PC-3 (cell line): ENCODE results near the gene PDCD10. TPM values are rescaled to one million over a fixed set of nuclear protein-coding genes. Genes with fewer than 3 reads are reported as not detected.

Source experiments
- ATAC-seq: fragments of 200-7000 bp; cut with Tn5 transposase; 2 replicates; pipeline ENCODE4 v1.9.1; 2020; ENCODE audit warnings: mild to moderate bottlenecking, moderate library complexity
- BruUV-seq: library from RNA; stranded (reverse); fragments of 400-500 nt; replicated peaks from 2 replicates; lab custom pipeline; 2021; lab: Mats Ljungman, UMichigan
- CTCF ChIA-PET: fragments of 300-600 bp; sonication (Branson Sonifier 250); formaldehyde crosslinking; loops from one replicate; lab custom pipeline; 2022; ENCODE audit warnings: antibody characterized with exemption; lab: Charles Lee
- POLR2A ChIA-PET: fragments of 300-600 bp; sonication (Branson Sonifier 250); formaldehyde crosslinking; loops from one replicate; lab custom pipeline; 2022; ENCODE audit warnings: antibody characterized with exemption; ENCODE audit not compliant: unreplicated experiment; lab: Charles Lee
- DNase-seq: peaks from one replicate; pipeline ENCODE4 v3.0.0-alpha.2; 2015
- H2AFZ ChIP-seq: fragments of 300-600 bp; sonication (generic); 2 replicates; pipeline ENCODE4 v1.6.0; 2016; ENCODE audit warnings: antibody characterized with exemption, low read length
- H3F3A ChIP-seq: fragments of 300-600 bp; sonication (generic); one replicate; pipeline ENCODE4 v1.6.0; 2017; ENCODE audit warnings: antibody characterized with exemption, low read length, control low read depth, mild to moderate bottlenecking; ENCODE audit not compliant: unreplicated experiment
- H3K27ac ChIP-seq: fragments of 300-600 bp; sonication (generic); 2 replicates; pipeline ENCODE4 v1.5.1; 2016; ENCODE audit warnings: mild to moderate bottlenecking, low read length
- H3K27me3 ChIP-seq: fragments of 300-600 bp; sonication (generic); 2 replicates; pipeline ENCODE4 v1.6.1; 2016; ENCODE audit warnings: low read length, mixed read lengths
- H3K36me3 ChIP-seq: fragments of 300-600 bp; sonication (generic); 2 replicates; pipeline ENCODE4 v1.6.1; 2016; ENCODE audit warnings: low read depth, mixed run types, low read length, mixed read lengths
- H3K4me1 ChIP-seq: fragments of 300-600 bp; sonication (generic); 2 replicates; pipeline ENCODE4 v1.5.1; 2016; ENCODE audit warnings: low read length; ENCODE audit not compliant: insufficient read depth
- H3K4me2 ChIP-seq: fragments of 300-600 bp; sonication (generic); 2 replicates; pipeline ENCODE4 v1.6.0; 2016; ENCODE audit warnings: low read length
- H3K4me3 ChIP-seq: fragments of 300-600 bp; sonication (generic); 2 replicates; pipeline ENCODE4 v1.5.1; 2016; ENCODE audit warnings: mild to moderate bottlenecking, low read length, mixed read lengths
- H3K79me2 ChIP-seq: fragments of 300-600 bp; sonication (generic); 2 replicates; pipeline ENCODE4 v1.6.1; 2017; ENCODE audit warnings: low read length, mixed read lengths
- H3K9ac ChIP-seq: fragments of 300-600 bp; sonication (generic); 2 replicates; pipeline ENCODE4 v1.6.0; 2016; ENCODE audit warnings: mild to moderate bottlenecking, low read length
- H3K9me2 ChIP-seq: fragments of 300-600 bp; sonication (generic); replicated peaks from 2 replicates; pipeline ENCODE4 v1.6.1; 2016; ENCODE audit warnings: mixed run types, low read length, mixed read lengths
- H3K9me3 ChIP-seq: fragments of 300-600 bp; sonication (generic); 2 replicates; pipeline ENCODE4 v1.6.1; 2016; ENCODE audit warnings: low read length, mixed read lengths
- H4K20me1 ChIP-seq: fragments of 300-600 bp; sonication (generic); 2 replicates; pipeline ENCODE4 v1.6.1; 2016; ENCODE audit warnings: low read length, mixed read lengths
- CTCF ChIP-seq: fragments of 300-600 bp; sonication (generic); conservative IDR thresholded peaks from 2 replicates; pipeline ENCODE4 v1.5.1; 2017; ENCODE audit warnings: antibody characterized with exemption, low read depth, mild to moderate bottlenecking, low read length
- EZH2 ChIP-seq: fragments of 300-600 bp; sonication (generic); IDR thresholded peaks from one replicate; pipeline ENCODE4 v1.6.1; 2017; ENCODE audit warnings: antibody characterized with exemption, mild to moderate bottlenecking, low read length; ENCODE audit not compliant: unreplicated experiment
- EZH2phosphoT487 ChIP-seq: fragments of 300-600 bp; sonication (generic); IDR thresholded peaks from 2 replicates; pipeline ENCODE4 v1.6.1; 2018; ENCODE audit warnings: mild to moderate bottlenecking, antibody characterized with exemption, low read length, borderline replicate concordance
- intact Hi-C: fragments of 100-400 bp; cut with micrococcal nuclease; formaldehyde crosslinking; loops from 2 replicates; pipeline ENCODE4 v1.9.0; 2023
- total RNA-seq: library from RNA; depleted of rRNA; stranded (reverse); fragments of >200 nt; gene quantifications from 2 replicates; pipeline ENCODE4 v1.2.3, GENCODE V29; 2014

The PDCD10 gene
- total RNA-seq, 1 experiment from 2014 or later: 105 TPM

GRCh38 chr3:167662919-167663400, 71.7 kb downstream of the PDCD10 start:
- Histone ChIP-seq H3K36me3 (no peaks in the 10 kb centered on the region), H3K9ac (no peak overlapping the region), H2AFZ (no peak overlapping the region), H3K9me3 (no peaks in the 10 kb centered on the region), H3K9me2 (no peaks in the 10 kb centered on the region), H3K27me3 (no peaks in the 10 kb centered on the region), H3K27ac (no peak overlapping the region), H3K4me1 (no peaks in the 10 kb centered on the region), H3K79me2 (no peaks in the 10 kb centered on the region), H3K4me3 (no peak overlapping the region), H3F3A (no peaks in the 10 kb centered on the region), H3K4me2 (no peak overlapping the region), H4K20me1 (no peaks in the 10 kb centered on the region)
- no TSS peak for BruUV-seq
- CTCF ChIA-PET: no interaction called here
- no peak for ATAC-seq
- POLR2A ChIA-PET: no interaction called here
- intact Hi-C loops: no loop called here
- TF ChIP-seq EZH2phosphoT487 (no peak), CTCF (no peak), EZH2 (no peak)
- DNase-seq: no peak

- no peak for TF ChIP-seq EZH2
- no peak for TF ChIP-seq CTCF
- TF ChIP-seq EZH2phosphoT487: no peak
- ChIA-PET CTCF (no interaction called here), POLR2A (no interaction called here)
- H3K27me3 ChIP-seq: no peaks in the 10 kb centered on the region
- no peaks in the 10 kb centered on the region for H4K20me1 ChIP-seq
- no peak overlapping the region for H2AFZ ChIP-seq
- H3K27ac ChIP-seq: no peak overlapping the region
- H3K36me3 ChIP-seq: no peaks in the 10 kb centered on the region
- H3K4me3 ChIP-seq: no peak overlapping the region
- BruUV-seq: no TSS peak
- no peak for ATAC-seq
- DNase-seq: no peak
- no peak overlapping the region for H3K4me2 ChIP-seq
- no peaks in the 10 kb centered on the region for H3F3A ChIP-seq
- H3K9me3 ChIP-seq: no peaks in the 10 kb centered on the region
- no peaks in the 10 kb centered on the region for H3K79me2 ChIP-seq
- no peak overlapping the region for H3K9ac ChIP-seq
- no peaks in the 10 kb centered on the region for H3K4me1 ChIP-seq
- no peaks in the 10 kb centered on the region for H3K9me2 ChIP-seq
- intact Hi-C loops: no loop called here
Measured at GRCh38 chr3:167657684-167658225, 76.9 kb downstream of the PDCD10 start.

- no peak overlapping the region for H2AFZ ChIP-seq
- H3K4me3 ChIP-seq: no peak overlapping the region
- H3F3A ChIP-seq: no peaks in the 10 kb centered on the region
- no TSS peak for BruUV-seq
- POLR2A ChIA-PET: no interaction called here
- H3K79me2 ChIP-seq: no peaks in the 10 kb centered on the region
- no peaks in the 10 kb centered on the region for H3K9me2 ChIP-seq
- ATAC-seq (no peak), DNase-seq (no peak)
- H3K9me3 ChIP-seq: no peaks in the 10 kb centered on the region
- no peaks in the 10 kb centered on the region for H3K36me3 ChIP-seq
- H3K9ac ChIP-seq: no peak overlapping the region
- H3K4me2 ChIP-seq: no peak overlapping the region
- no peak overlapping the region for H3K27ac ChIP-seq
- no peaks in the 10 kb centered on the region for H3K27me3 ChIP-seq
- intact Hi-C loops: no loop called here
- TF ChIP-seq CTCF: no peak
- no peak for TF ChIP-seq EZH2
- CTCF ChIA-PET: no interaction called here
- no peaks in the 10 kb centered on the region for H3K4me1 ChIP-seq
- H4K20me1 ChIP-seq: no peaks in the 10 kb centered on the region
Measured at GRCh38 chr3:167656821-167657220, 77.9 kb downstream of the PDCD10 start.
